ENCODE results near the gene SLC47A2.

DNA sequence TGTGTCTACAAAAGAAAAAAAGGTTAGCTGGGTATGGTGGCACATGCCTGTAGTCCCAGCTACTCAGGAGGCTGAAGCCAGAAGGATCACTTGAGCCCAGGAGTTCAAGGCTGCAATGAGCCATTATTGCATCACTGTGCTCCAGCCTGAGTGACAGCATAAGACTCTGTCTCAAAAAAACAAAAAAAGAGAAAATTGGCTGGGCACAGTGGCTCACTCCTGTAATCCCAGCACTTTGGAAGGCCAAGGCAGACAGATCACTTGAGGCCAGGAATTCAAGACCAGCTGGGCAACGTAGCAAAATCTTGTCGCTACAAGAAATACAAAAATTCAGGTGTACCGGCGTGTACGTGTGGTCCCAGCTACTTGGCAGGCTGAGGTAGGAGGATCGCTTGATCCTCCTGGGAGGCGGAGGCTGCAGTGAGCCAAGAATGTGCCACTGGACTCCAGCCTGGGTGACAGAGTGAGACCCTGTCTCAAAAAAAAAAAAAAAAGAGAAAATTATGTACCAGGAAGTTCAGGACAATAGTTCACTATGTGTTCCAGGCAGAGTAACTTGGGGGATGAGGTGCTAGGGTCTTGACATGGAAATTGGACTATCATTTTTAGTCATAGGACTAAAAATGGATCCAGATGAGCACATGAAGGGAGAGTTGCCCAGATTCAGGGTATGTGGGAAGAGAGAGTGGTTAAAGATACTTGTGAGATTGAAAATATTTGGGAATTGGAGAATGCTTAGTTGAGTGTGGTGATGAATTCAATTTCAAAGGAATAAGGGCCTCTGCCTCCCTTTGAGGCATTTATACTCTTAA is 56.8 kb downstream of the SLC47A2 start:
- TF ChIP-seq, protein P1, sequence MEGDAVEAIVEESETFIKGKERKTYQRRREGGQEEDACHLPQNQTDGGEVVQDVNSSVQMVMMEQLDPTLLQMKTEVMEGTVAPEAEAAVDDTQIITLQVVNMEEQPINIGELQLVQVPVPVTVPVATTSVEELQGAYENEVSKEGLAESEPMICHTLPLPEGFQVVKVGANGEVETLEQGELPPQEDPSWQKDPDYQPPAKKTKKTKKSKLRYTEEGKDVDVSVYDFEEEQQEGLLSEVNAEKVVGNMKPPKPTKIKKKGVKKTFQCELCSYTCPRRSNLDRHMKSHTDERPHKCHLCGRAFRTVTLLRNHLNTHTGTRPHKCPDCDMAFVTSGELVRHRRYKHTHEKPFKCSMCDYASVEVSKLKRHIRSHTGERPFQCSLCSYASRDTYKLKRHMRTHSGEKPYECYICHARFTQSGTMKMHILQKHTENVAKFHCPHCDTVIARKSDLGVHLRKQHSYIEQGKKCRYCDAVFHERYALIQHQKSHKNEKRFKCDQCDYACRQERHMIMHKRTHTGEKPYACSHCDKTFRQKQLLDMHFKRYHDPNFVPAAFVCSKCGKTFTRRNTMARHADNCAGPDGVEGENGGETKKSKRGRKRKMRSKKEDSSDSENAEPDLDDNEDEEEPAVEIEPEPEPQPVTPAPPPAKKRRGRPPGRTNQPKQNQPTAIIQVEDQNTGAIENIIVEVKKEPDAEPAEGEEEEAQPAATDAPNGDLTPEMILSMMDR (IDR thresholded peaks at IDR 0.05): no peak
- no peak for TF ChIP-seq EP300 (IDR thresholded peaks at IDR 0.05)

Data from esophagus muscularis mucosa (tissue), 3 donors.